Hippocampal formation (tissue), 2 donors: Measurements from ENCODE around the gene FAAP20.

Source experiments
- DNase-seq, 2 donors: peaks; one replicate each; lab custom pipeline; 2025; lab: John Stamatoyannopoulos, UW

FAAP20 gene

GRCh38 chr1:2194319-2194897, at the start of gene FAAP20:
TSS of gene FAAP20 (minus strand) at chr1:2194772. CDS start at chr1:2194749, 23 bp downstream.
- peak in 1 of 2 donors; percentile 87 for DNase-seq

GRCh38 chr1:2242814-2243725, 48.5 kb upstream of the FAAP20 start:
- no peak for DNase-seq

GRCh38 chr1:2241820-2242219, 47.2 kb upstream of the FAAP20 start:
- no peak for DNase-seq

GRCh38 chr1:2240270-2241156, 45.9 kb upstream of the FAAP20 start:
- DNase-seq, result peak in 1 of 2 donors; percentile 46

GRCh38 chr1:2239384-2239985, 44.9 kb upstream of the FAAP20 start:
- DNase-seq, result no peak

GRCh38 chr1:2239013-2239370, 44.4 kb upstream of the FAAP20 start:
- DNase-seq, result no peak

- DNase-seq, result no peak
Measured at GRCh38 chr1:2238361-2239012, 43.9 kb upstream of the FAAP20 start.

GRCh38 chr1:2237773-2238172, 43.2 kb upstream of the FAAP20 start:
- peak in 1 of 2 donors; percentile 21 for DNase-seq

GRCh38 chr1:2236695-2237677, 42.4 kb upstream of the FAAP20 start:
- no peak for DNase-seq

GRCh38 chr1:2235300-2235998, 40.9 kb upstream of the FAAP20 start:
- no peak for DNase-seq

GRCh38 chr1:2234762-2235113, 40.2 kb upstream of the FAAP20 start:
- DNase-seq, result no peak

- DNase-seq, result peak; percentile 42 to 72
Measured at GRCh38 chr1:2233997-2234761, 39.6 kb upstream of the FAAP20 start.

- no peak for DNase-seq
Measured at GRCh38 chr1:2233468-2233867, 38.9 kb upstream of the FAAP20 start.

- no peak for DNase-seq
Measured at GRCh38 chr1:2232916-2233438, 38.4 kb upstream of the FAAP20 start.

- no peak for DNase-seq
Measured at GRCh38 chr1:2232255-2232915, 37.8 kb upstream of the FAAP20 start.

GRCh38 chr1:2231532-2232254, 37.1 kb upstream of the FAAP20 start:
- DNase-seq, result peak; percentile 55 to 56

GRCh38 chr1:2230781-2231531, 36.4 kb upstream of the FAAP20 start:
- DNase-seq, result peak; percentile 65 to 83
